Measurements from ENCODE around the gene PIWIL1.

- TF ChIP-seq RCOR1 (IDR thresholded peaks at IDR 0.05; ENCODE audit: low read length) (no peak), POLR2AphosphoS5 (IDR thresholded peaks at IDR 0.05; ENCODE audit: low read depth, low read length) (no peak), NFIC (IDR thresholded peaks at IDR 0.05; ENCODE audit: borderline replicate concordance) (no peak), CTCF (IDR thresholded peaks at IDR 0.05) (no peak), RFX5 (IDR thresholded peaks at IDR 0.05; ENCODE audit: low read length) (no peak), SMC3 (IDR thresholded peaks at IDR 0.05; ENCODE audit: low read depth, low read length) (no peak), TEAD4 (IDR thresholded peaks at IDR 0.05; ENCODE audit: borderline replicate concordance, insufficient read depth) (no peak), GABPA (IDR thresholded peaks at IDR 0.05; ENCODE audit: low read depth) (no peak)
These were observed 6.5 kb upstream of the PIWIL1 start for GRCh38 chr12:130331146-130331545.
